ENCODE measurements around the gene VWA8. TPM values are rescaled to one million over a fixed set of nuclear protein-coding genes. Genes with fewer than 3 reads are reported as not detected.
"Not testable (repeated sequence)": the region's sequence is repeated elsewhere in the genome, so short reads cannot be mapped to it uniquely, and the experiment has no call there.

The VWA8 gene
- total RNA-seq, 2 experiments from 2014 or later = 18.6 to 21.1 TPM

DNA sequence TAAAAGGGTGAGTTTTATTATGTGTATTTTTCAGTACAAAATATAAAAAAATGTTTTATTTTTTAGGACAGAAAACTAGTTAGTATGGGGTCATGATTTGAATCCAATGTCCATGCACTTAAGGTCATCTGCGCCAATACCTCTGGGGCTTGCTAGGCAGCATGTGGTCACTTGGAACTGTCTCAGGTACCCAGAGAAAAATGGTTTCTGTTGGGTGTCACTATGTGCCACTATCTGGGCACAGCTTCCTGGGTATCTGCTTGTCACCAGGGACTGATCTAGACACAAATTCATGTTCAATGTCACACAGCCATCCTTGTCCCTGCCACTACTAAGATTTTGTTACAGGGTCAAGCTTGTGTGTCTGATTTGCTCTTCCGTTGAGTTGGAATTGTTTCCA lies 403.2 kb downstream of the VWA8 start:
- no peak for ATAC-seq (ENCODE audit: low read depth)
- POLR2A ChIA-PET = no interaction called here

GRCh38 chr13:41554626-41555386 lies 406.1 kb downstream of the VWA8 start:
- POLR2A ChIA-PET = interaction anchor here (1.0 kb wide), 1 partner anchor 90 kb away, joined by 3 read pairs; no protein-coding TSS in a partner anchor
- ATAC-seq (ENCODE audit: low read depth) (peak; percentile 72), DNase-seq (no peak)
- no peak overlapping the region for H3K4me3 Mint-ChIP-seq
- no peaks in the 10 kb centered on the region for H3K36me3 Mint-ChIP-seq
- no peaks in the 10 kb centered on the region for H3K9me3 Mint-ChIP-seq
- no peak overlapping the region for H3K27ac Mint-ChIP-seq
- H3K27me3 Mint-ChIP-seq = no peaks in the 10 kb centered on the region
- peaks cover 9% of the 10 kb centered on the region for H3K4me1 Mint-ChIP-seq

More for the DNA sequence above, 403.2 kb downstream of the VWA8 start:
- DNase-seq = no peak
- no peak overlapping the region for H3K27ac Mint-ChIP-seq
- no peak overlapping the region for H3K4me3 Mint-ChIP-seq
- H3K27me3 Mint-ChIP-seq = no peaks in the 10 kb centered on the region
- H3K4me1 Mint-ChIP-seq = peaks cover 9% of the 10 kb centered on the region
- H3K36me3 Mint-ChIP-seq = peaks cover 1% of the 10 kb centered on the region
- no peaks in the 10 kb centered on the region for H3K9me3 Mint-ChIP-seq

DNA sequence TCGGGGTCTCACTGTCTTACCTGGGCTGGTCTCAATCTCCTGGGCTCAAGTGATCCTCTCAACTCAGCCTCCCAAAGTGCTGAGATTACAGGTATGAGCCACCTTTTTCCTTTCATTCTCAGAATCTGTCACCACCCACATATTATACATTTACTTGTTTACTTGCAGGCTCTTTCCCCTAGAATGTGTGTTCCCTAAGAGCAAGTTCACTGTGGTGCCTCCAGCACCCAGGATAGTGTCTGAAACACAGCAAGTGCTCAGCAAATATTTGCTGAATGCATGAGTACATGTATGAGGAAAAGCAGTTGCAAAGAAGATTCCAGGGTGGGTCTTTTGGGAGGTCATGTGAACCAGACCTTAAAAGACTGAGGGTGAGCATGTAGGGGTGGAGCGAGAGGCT lies 406.7 kb downstream of the VWA8 start:
- Mint-ChIP-seq H3K9me3 (no peaks in the 10 kb centered on the region), H3K36me3 (no peaks in the 10 kb centered on the region), H3K27ac (no peak overlapping the region), H3K27me3 (no peaks in the 10 kb centered on the region), H3K4me3 (no peak overlapping the region), H3K4me1 (peaks cover 9% of the 10 kb centered on the region)
- ATAC-seq (ENCODE audit: low read depth) = no peak
- POLR2A ChIA-PET = interaction anchor here (1.0 kb wide), 1 partner anchor 89 kb away, joined by 3 read pairs; no protein-coding TSS in a partner anchor
- no peak for DNase-seq

DNA sequence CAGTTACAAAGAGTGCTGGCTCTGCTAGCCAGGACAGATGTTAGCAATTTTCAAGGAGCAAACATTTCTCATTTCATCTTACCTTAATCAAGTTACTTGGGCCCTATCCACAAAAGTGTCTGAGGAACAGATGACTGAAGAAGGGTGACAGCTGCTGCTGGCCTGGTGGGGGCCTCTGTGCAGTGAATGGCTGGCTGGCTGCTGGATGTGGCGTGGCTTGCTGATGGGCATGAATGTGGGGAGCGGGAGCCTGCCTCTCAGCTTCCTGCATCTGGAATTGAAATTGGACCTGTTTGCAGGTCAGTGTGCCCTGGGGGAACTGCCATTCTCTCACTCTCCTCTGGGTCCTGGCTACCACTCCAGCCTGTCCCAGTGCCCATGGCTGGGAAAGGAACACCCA lies 408.9 kb downstream of the VWA8 start:
- Mint-ChIP-seq H3K36me3 (no peaks in the 10 kb centered on the region), H3K27ac (no peak overlapping the region), H3K27me3 (no peaks in the 10 kb centered on the region), H3K9me3 (no peaks in the 10 kb centered on the region), H3K4me1 (peaks cover 9% of the 10 kb centered on the region), H3K4me3 (no peak overlapping the region)
- DNase-seq (no peak), ATAC-seq (ENCODE audit: low read depth) (no peak)
- POLR2A ChIA-PET = no interaction called here

GRCh38 chr13:41550276-41550675 lies 410.6 kb downstream of the VWA8 start:
- Mint-ChIP-seq H3K27me3 (no peaks in the 10 kb centered on the region), H3K4me3 (no peak overlapping the region), H3K4me1 (peaks cover 13% of the 10 kb centered on the region), H3K9me3 (no peaks in the 10 kb centered on the region), H3K36me3 (no peaks in the 10 kb centered on the region), H3K27ac (no peak overlapping the region)
- DNase-seq (no peak), ATAC-seq (ENCODE audit: low read depth) (no peak)
- POLR2A ChIA-PET = no interaction called here

GRCh38 chr13:41549491-41549890 lies 411.4 kb downstream of the VWA8 start:
- Mint-ChIP-seq H3K27me3 (no peaks in the 10 kb centered on the region), H3K4me1 (peaks cover 12% of the 10 kb centered on the region), H3K27ac (no peak overlapping the region), H3K4me3 (no peak overlapping the region), H3K36me3 (no peaks in the 10 kb centered on the region), H3K9me3 (no peaks in the 10 kb centered on the region)
- no peak for ATAC-seq (ENCODE audit: low read depth)
- POLR2A ChIA-PET = no interaction called here
- no peak for DNase-seq

DNA sequence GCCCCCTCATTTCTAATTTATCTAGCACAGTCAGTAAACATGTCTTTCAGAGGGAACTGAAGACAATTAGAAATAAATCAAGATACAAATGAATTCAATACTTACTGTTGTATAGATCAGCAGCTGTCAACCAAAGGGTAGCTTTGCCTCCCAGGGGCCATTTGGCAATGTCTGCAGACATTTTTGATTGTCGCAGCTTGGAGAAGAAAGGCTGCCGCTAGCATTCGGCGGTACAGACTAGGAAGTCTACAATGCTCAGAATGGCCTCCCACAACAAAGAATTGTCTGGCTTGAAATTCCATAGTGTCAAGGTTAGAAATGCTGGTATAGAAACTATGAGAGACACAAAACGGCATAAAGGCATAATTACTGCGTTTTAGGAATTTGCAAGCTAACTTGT lies 412.0 kb downstream of the VWA8 start:
- POLR2A ChIA-PET = no interaction called here
- H3K27ac Mint-ChIP-seq = no peak overlapping the region
- no peaks in the 10 kb centered on the region for H3K36me3 Mint-ChIP-seq

DNA sequence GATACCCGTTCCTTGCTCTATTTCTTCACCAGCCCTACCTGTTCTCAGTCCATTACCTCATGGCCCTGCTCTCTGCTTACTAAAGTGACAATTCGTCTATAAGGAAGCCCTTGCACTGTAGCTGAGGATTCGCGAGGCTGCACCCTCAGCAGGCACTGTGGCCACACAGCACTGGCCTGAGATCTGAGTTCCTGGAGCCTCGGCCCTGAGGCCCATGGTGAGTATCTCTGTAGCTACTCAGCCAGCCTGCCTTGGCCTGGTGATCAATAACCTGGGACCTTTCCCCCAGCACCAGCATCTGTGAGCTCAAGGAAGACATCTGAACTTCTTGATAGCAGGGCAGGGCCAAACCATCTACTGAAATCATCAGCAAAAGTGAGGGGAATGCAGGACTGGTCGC lies 412.9 kb downstream of the VWA8 start:
- H3K27me3 Mint-ChIP-seq = no peaks in the 10 kb centered on the region
- ATAC-seq (ENCODE audit: low read depth) (no peak), DNase-seq (no peak)
- no peak overlapping the region for H3K27ac Mint-ChIP-seq
- H3K4me1 Mint-ChIP-seq = peaks cover 5% of the 10 kb centered on the region
- POLR2A ChIA-PET = no interaction called here
- no peaks in the 10 kb centered on the region for H3K36me3 Mint-ChIP-seq
- H3K9me3 Mint-ChIP-seq = no peaks in the 10 kb centered on the region
- H3K4me3 Mint-ChIP-seq = no peak overlapping the region

More for the DNA sequence above, 412.0 kb downstream of the VWA8 start:
- Mint-ChIP-seq H3K9me3 (no peaks in the 10 kb centered on the region), H3K4me1 (peaks cover 7% of the 10 kb centered on the region), H3K4me3 (no peak overlapping the region), H3K27me3 (no peaks in the 10 kb centered on the region)
- no peak for ATAC-seq (ENCODE audit: low read depth)
- DNase-seq = no peak

GRCh38 chr13:41547251-41548000 lies 413.5 kb downstream of the VWA8 start:
- POLR2A ChIA-PET = no interaction called here
- DNase-seq = no peak

DNA sequence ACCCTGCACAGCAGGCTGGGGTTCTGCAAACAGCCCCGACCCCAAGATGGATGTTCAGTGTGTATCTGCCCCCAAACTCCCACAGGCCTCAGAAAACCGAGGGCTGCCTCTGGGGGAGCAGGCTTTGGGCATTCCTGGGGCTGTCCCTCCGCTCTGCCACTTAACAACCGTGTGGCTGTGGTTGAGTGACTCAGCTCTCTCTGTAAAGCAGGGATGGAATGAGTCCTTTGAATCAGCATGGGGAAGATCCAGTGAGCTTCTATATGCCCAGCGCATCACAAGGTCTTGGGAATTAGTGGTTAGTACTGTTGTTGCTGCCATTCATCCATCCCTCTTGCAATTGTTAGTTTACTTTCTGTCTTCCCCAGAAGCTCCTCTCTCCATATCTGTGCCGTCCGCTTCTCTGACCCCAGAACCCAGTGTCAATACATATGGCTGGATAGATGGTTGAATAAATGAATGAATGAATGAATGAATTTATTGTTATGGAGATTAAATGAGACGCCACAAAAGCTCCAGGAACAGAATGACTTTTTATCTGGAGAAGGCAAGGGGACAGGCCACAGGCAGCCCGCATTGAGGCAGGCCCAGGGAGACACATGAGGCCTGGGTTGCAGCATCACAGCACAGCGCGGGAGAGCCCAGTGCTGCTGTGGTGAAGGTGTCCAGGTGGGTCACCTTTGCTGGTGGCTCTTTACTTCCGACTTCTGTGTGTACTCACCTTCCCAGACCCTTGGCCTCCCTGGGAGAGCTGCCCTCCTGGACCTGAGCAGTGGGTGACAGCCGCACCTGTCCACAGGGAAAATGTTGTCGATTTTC lies 414.3 kb downstream of the VWA8 start:
- Mint-ChIP-seq H3K4me3 (no peak overlapping the region), H3K9me3 (no peaks in the 10 kb centered on the region), H3K4me1 (peaks cover 5% of the 10 kb centered on the region), H3K36me3 (no peaks in the 10 kb centered on the region), H3K27me3 (no peaks in the 10 kb centered on the region), H3K27ac (no peak overlapping the region)
- POLR2A ChIA-PET = no interaction called here
- DNase-seq = no peak
- ATAC-seq (ENCODE audit: low read depth) = no peak

More at GRCh38 chr13:41547251-41548000, 413.5 kb downstream of the VWA8 start:
- Mint-ChIP-seq H3K4me3 (no peak overlapping the region), H3K27ac (no peak overlapping the region), H3K36me3 (no peaks in the 10 kb centered on the region), H3K4me1 (peaks cover 5% of the 10 kb centered on the region), H3K9me3 (no peaks in the 10 kb centered on the region), H3K27me3 (no peaks in the 10 kb centered on the region)
- ATAC-seq (ENCODE audit: low read depth) = no peak

- Mint-ChIP-seq H3K27ac (no peak overlapping the region), H3K9me3 (no peaks in the 10 kb centered on the region), H3K4me3 (no peak overlapping the region), H3K4me1 (peaks cover 5% of the 10 kb centered on the region), H3K36me3 (no peaks in the 10 kb centered on the region), H3K27me3 (no peaks in the 10 kb centered on the region)
- ATAC-seq (ENCODE audit: low read depth) (no peak), DNase-seq (no peak)
- POLR2A ChIA-PET = no interaction called here
Observed at GRCh38 chr13:41545432-41545707, 415.5 kb downstream of the VWA8 start.

DNA sequence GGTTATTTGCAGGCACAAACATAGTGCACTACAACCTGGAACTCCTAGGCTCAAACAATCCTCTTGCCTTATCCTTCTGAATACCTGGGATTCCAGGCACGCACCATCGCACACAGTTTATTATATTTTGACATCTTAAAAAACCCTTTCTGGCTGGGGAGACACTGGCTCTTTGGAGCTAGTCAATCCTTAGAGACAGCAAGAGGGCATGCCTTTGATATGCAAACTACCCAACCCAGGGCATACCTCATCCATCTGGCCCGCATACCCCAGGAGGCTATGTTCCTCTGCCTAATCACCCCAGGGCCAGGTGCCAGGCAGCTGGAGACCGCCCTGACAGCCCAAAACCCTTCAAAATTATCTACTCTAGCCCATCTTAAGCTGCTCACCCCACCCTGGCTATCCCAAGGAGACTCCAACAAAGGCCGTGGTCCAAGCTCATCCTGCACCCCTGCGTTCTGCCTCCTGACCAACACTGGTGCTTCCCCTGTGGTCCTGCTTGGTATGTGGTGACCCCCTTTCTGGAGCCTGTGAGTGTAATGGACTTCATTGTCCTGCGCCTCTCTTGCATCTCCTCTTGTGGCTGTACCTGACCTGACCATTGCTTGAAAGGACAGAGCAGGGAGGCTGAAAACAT lies 417.1 kb downstream of the VWA8 start:
- peaks cover 5% of the 10 kb centered on the region for H3K4me1 Mint-ChIP-seq
- DNase-seq (no peak), ATAC-seq (ENCODE audit: low read depth) (no peak)
- no peak overlapping the region for H3K27ac Mint-ChIP-seq
- no peaks in the 10 kb centered on the region for H3K27me3 Mint-ChIP-seq
- H3K36me3 Mint-ChIP-seq = peaks cover 1% of the 10 kb centered on the region
- no peak overlapping the region for H3K4me3 Mint-ChIP-seq
- POLR2A ChIA-PET = no interaction called here
- no peaks in the 10 kb centered on the region for H3K9me3 Mint-ChIP-seq

DNA sequence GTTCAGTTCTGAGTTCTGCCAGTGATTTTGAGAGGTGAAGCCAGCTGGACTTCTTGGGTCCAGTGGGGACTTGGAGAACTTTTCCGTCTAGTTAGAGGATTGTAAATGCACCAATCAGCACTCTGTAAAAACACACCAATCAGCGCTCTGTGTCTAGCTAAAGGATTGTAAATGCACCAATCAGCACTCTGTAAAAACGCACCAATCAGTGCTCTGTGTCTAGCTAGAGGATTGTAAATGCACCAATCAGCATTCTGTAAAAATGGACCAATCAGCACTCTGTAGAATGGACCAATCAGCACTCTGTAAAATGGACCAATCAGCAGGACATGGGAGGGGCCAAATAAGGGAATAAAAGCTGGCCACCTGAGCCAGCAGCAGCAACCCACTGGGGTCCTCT lies 418.1 kb downstream of the VWA8 start:
- H3K27me3 Mint-ChIP-seq; ATAC-seq (ENCODE audit: low read depth); POLR2A ChIA-PET; H3K9me3 Mint-ChIP-seq; H3K4me1 Mint-ChIP-seq; H3K4me3 Mint-ChIP-seq; H3K27ac Mint-ChIP-seq; H3K36me3 Mint-ChIP-seq; DNase-seq: not testable (repeated sequence)

Measured in activated naive CD8-positive, alpha-beta T cell treated with anti-CD3 and anti-CD28 coated beads, Interleukin-2, amount 10 ng/mL, durations not matched to agents 7 days and 5 days (primary cell).